ENCODE measurements around the gene ANAPC10. TPM values are rescaled to one million over a fixed set of nuclear protein-coding genes. Genes with fewer than 3 reads are reported as not detected.

Gene ANAPC10
- total RNA-seq, 1 experiment from 2014 or later, result 27.2 TPM

- ATAC-seq (no peak), DNase-seq (ENCODE audit: low read depth, low spot score) (no peak)
- H2AFZ ChIP-seq (ENCODE audit: low read depth, low read length, poor library complexity, severe bottlenecking), result no peak overlapping the region
- CTCF ChIA-PET, result no interaction called here
- no peaks in the 10 kb centered on the region for H3K9me3 ChIP-seq (ENCODE audit: control insufficient read depth in 1 of 2, insufficient read depth in 1 of 2, low read depth in 1 of 2, low read length in 2 of 2)
- BruUV-seq (replicated peaks), result no TSS peak
- POLR2A ChIA-PET, result no interaction called here
- no peaks in the 10 kb centered on the region for H3K36me3 ChIP-seq (ENCODE audit: control insufficient read depth in 1 of 2, insufficient read depth in 2 of 2, low read length in 2 of 2)
- intact Hi-C loops (cut with micrococcal nuclease), result no loop called here
- no peak overlapping the region for H3K27ac ChIP-seq (ENCODE audit: low read depth, low read length)
- H3K4me3 ChIP-seq (replicated peaks in 1 of 2; ENCODE audit: low read depth in 1 of 2, low read length in 2 of 2), result no peak overlapping the region
- peaks cover 16% of the 10 kb centered on the region for H3K79me2 ChIP-seq (ENCODE audit: insufficient read depth, low read length)
- no peak overlapping the region for H3K9ac ChIP-seq (ENCODE audit: low read length)
- H4K20me1 ChIP-seq (ENCODE audit: insufficient read depth), result peaks cover 4% of the 10 kb centered on the region; the same call in 1 of the 2 replicates
- no peaks in the 10 kb centered on the region for H3K4me1 ChIP-seq (ENCODE audit: control insufficient read depth in 1 of 2, insufficient read depth in 2 of 2, low read length in 2 of 2)
- no peak overlapping the region for H3K4me2 ChIP-seq (ENCODE audit: low read length)
- H3K27me3 ChIP-seq (ENCODE audit: insufficient read depth, low read length), result no peaks in the 10 kb centered on the region
- TF ChIP-seq EGR1 (IDR thresholded peaks at IDR 0.05; ENCODE audit: low read depth) (no peak), POLR2A (IDR thresholded peaks at IDR 0.05; ENCODE audit: borderline replicate concordance, extremely low read depth, insufficient read depth, insufficient read length) (no peak), ZNF274 (IDR thresholded peaks at IDR 0.05; ENCODE audit: low read depth, low read length) (no peak), ELF1 (IDR thresholded peaks at IDR 0.05; ENCODE audit: borderline replicate concordance, low read depth) (no peak), EZH2phosphoT487 (IDR thresholded peaks at IDR 0.05; ENCODE audit: borderline replicate concordance) (no peak), FOSL1 (IDR thresholded peaks at IDR 0.05; ENCODE audit: low read depth) (no peak), SP1 (IDR thresholded peaks at IDR 0.05; ENCODE audit: low read depth) (no peak), CTCF (IDR thresholded peaks at IDR 0.05 in 2 of 3, conservative IDR thresholded peaks at IDR 0.05 in 1 of 3; ENCODE audit: borderline replicate concordance in 1 of 3, insufficient read depth in 1 of 3, low read depth in 2 of 3, low read length in 2 of 3) (no peak), SRF (IDR thresholded peaks at IDR 0.05; ENCODE audit: low read depth) (no peak), CEBPB (IDR thresholded peaks at IDR 0.05; ENCODE audit: low read depth) (no peak), JUND (IDR thresholded peaks at IDR 0.05) (no peak), MAX (IDR thresholded peaks at IDR 0.05) (no peak), SIN3A (IDR thresholded peaks at IDR 0.05; ENCODE audit: low read depth) (no peak)
- RAD21 ChIA-PET (ENCODE audit: low non-redundant PET in 1 of 2, low total read pairs in 2 of 2, uncharacterized antibody in 2 of 2, unreplicated experiment in 2 of 2), result no interaction called here
- no peaks in the 10 kb centered on the region for H3K9me2 ChIP-seq (ENCODE audit: insufficient read depth)
These were observed 39.7 kb downstream of the ANAPC10 start for GRCh38 chr4:145058256-145058655.

Data from HCT116 (cell line).